Peyer's patch (tissue), 4 donors: ENCODE measurements around the gene BDP1.
"Not testable (repeated sequence)": the region's sequence is repeated elsewhere in the genome, so short reads cannot be mapped to it uniquely, and the experiment has no call there.

Source experiments
- POLR2A ChIP-seq, 2 donors: fragments of 450-650 bp; IDR thresholded peaks; one replicate each; pipeline ENCODE4 v1.5.1; 2017; ENCODE audit warnings: antibody characterized with exemption in 2 of 2, mild to moderate bottlenecking in 2 of 2, moderate library complexity in 2 of 2
- TF ChIP-seq, protein P1 (sequence below), 6 experiments: fragments of 450-650 bp in 4 of 6; fragments of 200-600 bp in 2 of 6; sonication (generic) in 1 of 6; IDR thresholded peaks; one replicate each; pipeline ENCODE4 v1.5.1; 2017 to 2019; ENCODE audit warnings: antibody characterized with exemption in 6 of 6, mild to moderate bottlenecking in 3 of 6, moderate library complexity in 1 of 6

GRCh38 chr5:71443891-71444290, 11.6 kb upstream of the BDP1 start:
- not testable (repeated sequence) for TF ChIP-seq POLR2A (IDR thresholded peaks at IDR 0.05)
- TF ChIP-seq, protein P1, sequence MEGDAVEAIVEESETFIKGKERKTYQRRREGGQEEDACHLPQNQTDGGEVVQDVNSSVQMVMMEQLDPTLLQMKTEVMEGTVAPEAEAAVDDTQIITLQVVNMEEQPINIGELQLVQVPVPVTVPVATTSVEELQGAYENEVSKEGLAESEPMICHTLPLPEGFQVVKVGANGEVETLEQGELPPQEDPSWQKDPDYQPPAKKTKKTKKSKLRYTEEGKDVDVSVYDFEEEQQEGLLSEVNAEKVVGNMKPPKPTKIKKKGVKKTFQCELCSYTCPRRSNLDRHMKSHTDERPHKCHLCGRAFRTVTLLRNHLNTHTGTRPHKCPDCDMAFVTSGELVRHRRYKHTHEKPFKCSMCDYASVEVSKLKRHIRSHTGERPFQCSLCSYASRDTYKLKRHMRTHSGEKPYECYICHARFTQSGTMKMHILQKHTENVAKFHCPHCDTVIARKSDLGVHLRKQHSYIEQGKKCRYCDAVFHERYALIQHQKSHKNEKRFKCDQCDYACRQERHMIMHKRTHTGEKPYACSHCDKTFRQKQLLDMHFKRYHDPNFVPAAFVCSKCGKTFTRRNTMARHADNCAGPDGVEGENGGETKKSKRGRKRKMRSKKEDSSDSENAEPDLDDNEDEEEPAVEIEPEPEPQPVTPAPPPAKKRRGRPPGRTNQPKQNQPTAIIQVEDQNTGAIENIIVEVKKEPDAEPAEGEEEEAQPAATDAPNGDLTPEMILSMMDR (IDR thresholded peaks at IDR 0.05): not testable (repeated sequence)
